GM12878 (cell line): ENCODE results near the gene TYW5. TPM values are rescaled to one million over a fixed set of nuclear protein-coding genes. Genes with fewer than 3 reads are reported as not detected.

ENCODE experiments used
- ATAC-seq: fragments of 200-7000 bp; cut with Tn5 transposase; 3 replicates; pipeline ENCODE4 v1.9.1; 2020; ENCODE audit warnings: mild to moderate bottlenecking, moderate library complexity
- BruUV-seq: library from RNA; stranded (reverse); fragments of 400-500 nt; replicated peaks from 2 replicates; lab custom pipeline; 2021; lab: Mats Ljungman, UMichigan
- CTCF ChIA-PET: fragments of 300-600 bp; sonication (Branson Sonifier 250); formaldehyde crosslinking; extraction: SDS; loops from one replicate; lab custom pipeline; 2021; ENCODE audit warnings: inconsistent platforms; lab: Yijun Ruan, JAX
- POLR2A ChIA-PET: fragments of 350-600 bp; formaldehyde crosslinking; extraction: SDS; loops from one replicate; lab custom pipeline; 2021; ENCODE audit warnings: inconsistent platforms; lab: Charles Lee
- RAD21 ChIA-PET: fragments of 300-600 bp; sonication (Branson Sonifier 250); formaldehyde crosslinking; loops from one replicate; lab custom pipeline; 2023; ENCODE audit warnings: antibody characterized with exemption; ENCODE audit not compliant: unreplicated experiment; lab: Charles Lee
- SMC1A ChIA-PET: fragments of 300-600 bp; sonication (Branson Sonifier 250); formaldehyde crosslinking; loops from one replicate; lab custom pipeline; 2023; ENCODE audit not compliant: unreplicated experiment, uncharacterized antibody; lab: Charles Lee
- DNase-seq: peaks from one replicate; pipeline ENCODE4 v3.0.0-alpha.2; 2011; ENCODE audit warnings: low read depth, low spot score
- FAIRE-seq: peaks from 3 replicates; lab custom pipeline; 2011; peaks lifted over from hg19 to GRCh38; lab: Jason Lieb, UNC
- H2AFZ ChIP-seq: 2 replicates; pipeline ENCODE4 v1.6.0; 2011; ENCODE audit warnings: low read depth, low read length, control low read depth; ENCODE audit not compliant: control insufficient read depth
- H3K27ac ChIP-seq: 2 replicates; pipeline ENCODE4 v1.5.1; 2011; ENCODE audit warnings: control low read depth; ENCODE audit not compliant: control insufficient read depth, insufficient read depth
- H3K27me3 ChIP-seq, 2 experiments: replicated peaks in 1 of 2; 2 replicates each; pipeline versions ENCODE4 v1.6.0 to v1.6.1; 2011; ENCODE audit warnings: low read length in 1 of 2; ENCODE audit not compliant: control insufficient read depth in 2 of 2, insufficient read depth in 2 of 2
- H3K36me3 ChIP-seq, 2 experiments: 2 replicates each; pipeline ENCODE4 v1.5.1; 2011; ENCODE audit warnings: low read length in 1 of 2; ENCODE audit not compliant: control insufficient read depth in 2 of 2, insufficient read depth in 2 of 2
- H3K4me1 ChIP-seq: 2 replicates; pipeline ENCODE4 v1.6.1; 2011; ENCODE audit warnings: mild to moderate bottlenecking, low read length, moderate library complexity, mixed read lengths; ENCODE audit not compliant: control insufficient read depth, insufficient read depth
- H3K4me2 ChIP-seq: 2 replicates; pipeline ENCODE4 v1.6.0; 2011; ENCODE audit warnings: control low read depth; ENCODE audit not compliant: control insufficient read depth, insufficient read depth
- H3K4me3 ChIP-seq: fragments of 200-600 bp; sonication (generic); 2 replicates; pipeline ENCODE4 v1.5.1; 2016
- H3K79me2 ChIP-seq: 2 replicates; pipeline ENCODE4 v1.6.0; 2011; ENCODE audit warnings: low read length; ENCODE audit not compliant: control insufficient read depth, insufficient read depth
- H3K9ac ChIP-seq: 2 replicates; pipeline ENCODE4 v1.8.0; 2011; ENCODE audit warnings: low read length, control low read depth, mixed read lengths; ENCODE audit not compliant: control insufficient read depth, insufficient read depth
- H3K9me3 ChIP-seq: replicated peaks from 3 replicates; pipeline ENCODE4 v1.5.1; 2011; ENCODE audit warnings: mild to moderate bottlenecking, low read length; ENCODE audit not compliant: control insufficient read depth, insufficient read depth
- H4K20me1 ChIP-seq: 2 replicates; pipeline ENCODE4 v1.6.0; 2011; ENCODE audit not compliant: control insufficient read depth, insufficient read depth
- CREM ChIP-seq: IDR thresholded peaks from 2 replicates; pipeline ENCODE4 v1.6.1; 2014; ENCODE audit warnings: antibody characterized with exemption, low read depth
- IKZF2 ChIP-seq, 2 experiments: fragments of 450-650 bp; IDR thresholded peaks; 2 replicates each; pipeline ENCODE4 v1.6.1; 2017; ENCODE audit warnings: mild to moderate bottlenecking in 2 of 2, moderate library complexity in 2 of 2
- JUND ChIP-seq: IDR thresholded peaks from 2 replicates; pipeline ENCODE4 v1.6.1; 2012; ENCODE audit warnings: low read depth, mild to moderate bottlenecking, low read length, improper control_type of control experiment, moderate library complexity
- KLF5 ChIP-seq: fragments of 450-650 bp; IDR thresholded peaks from 2 replicates; pipeline ENCODE4 v1.6.1; 2014; ENCODE audit warnings: mild to moderate bottlenecking; ENCODE audit not compliant: partially characterized antibody
- MLLT1 ChIP-seq: fragments of 450-650 bp; IDR thresholded peaks from 2 replicates; pipeline ENCODE4 v1.6.1; 2016; ENCODE audit warnings: mild to moderate bottlenecking
- NFXL1 ChIP-seq: fragments of 450-650 bp; IDR thresholded peaks from 2 replicates; pipeline ENCODE4 v1.6.1; 2017; ENCODE audit warnings: antibody characterized with exemption, mild to moderate bottlenecking, borderline replicate concordance
- POLR2A ChIP-seq: IDR thresholded peaks from 2 replicates; pipeline ENCODE4 v1.6.1; 2011; ENCODE audit warnings: low read depth, mild to moderate bottlenecking, low read length
- POLR2AphosphoS5 ChIP-seq: IDR thresholded peaks from 2 replicates; pipeline ENCODE4 v1.6.1; 2011; ENCODE audit warnings: mild to moderate bottlenecking, low read length, inconsistent platforms
- SIN3A ChIP-seq: IDR thresholded peaks from 2 replicates; pipeline ENCODE4 v1.6.1; 2012; ENCODE audit warnings: low read depth, low read length, improper control_type of control experiment
- SUPT20H ChIP-seq: IDR thresholded peaks from 2 replicates; pipeline ENCODE4 v1.6.1; 2011; ENCODE audit warnings: low read depth, mild to moderate bottlenecking, low read length, moderate library complexity, borderline replicate concordance; ENCODE audit not compliant: control insufficient read depth
- USF2 ChIP-seq: IDR thresholded peaks from 2 replicates; pipeline ENCODE4 v1.6.1; 2011; ENCODE audit warnings: low read depth, low read length, improper control_type of control experiment, borderline replicate concordance
- WGBS: methylation state at CpG from one replicate; pipeline ENCODE4 v1.1.6; 2016; ENCODE audit warnings: low lambda C conversion rate; ENCODE audit not compliant: insufficient replicate concordance, insufficient coverage; ENCODE audit errors: missing lambda C conversion rate; 5-methylcytosine and 5-hydroxymethylcytosine counted together
- in situ Hi-C: fragments of 300-500 bp; cut with MboI; formaldehyde crosslinking; loops from 9 replicates; pipeline ENCODE4 v1.14.3; 2018; ENCODE audit warnings: mixed read lengths
- intact Hi-C: fragments of 100-400 bp; cut with micrococcal nuclease; formaldehyde crosslinking; loops from one replicate; pipeline ENCODE4 v1.14.2; 2022; ENCODE audit not compliant: unreplicated experiment
- polyA plus RNA-seq, 11 experiments: library from polyadenylated mRNA; depleted of rRNA in 4 of 11; unstranded in 6 of 11; stranded (reverse) in 5 of 11; fragments of >200 nt; fragmentation: Nextera tagmentation in 4 of 11; fragmentation: Illumina TruSeq in 1 of 11; extraction: Ambion mirVana in 4 of 11; extraction: Trizol in 1 of 11; gene quantifications; 1 replicate in 1 of 11; 2 replicates in 10 of 11; pipeline versions ENCODE4 v1.2.1 to v1.2.3, GENCODE V29; 2011 to 2016; ENCODE audit warnings: inconsistent platforms in 2 of 11, missing spikeins in 2 of 11, low read depth in 1 of 11
- total RNA-seq, 4 experiments: library from RNA; depleted of rRNA in 3 of 4; stranded (reverse); fragments of >200 nt in 3 of 4; fragmentation: Illumina TruSeq in 1 of 4; extraction: Trizol in 1 of 4; gene quantifications; 2 replicates each; pipeline versions ENCODE4 v1.2.1 to v1.2.3, GENCODE V29; 2013 to 2021
- TF ChIP-seq, protein P1 (sequence below): fragments of 450-650 bp; IDR thresholded peaks from 2 replicates; pipeline ENCODE4 v1.6.1; 2017; ENCODE audit warnings: low read depth, mild to moderate bottlenecking, moderate library complexity

The TYW5 gene
- total and polyA plus RNA-seq, 10 of the 15 experiments (the other 5 are each of a cell fraction or from before 2014, with no cell fraction given), result 4.6 to 11.8 (median 7.4) TPM

DNA sequence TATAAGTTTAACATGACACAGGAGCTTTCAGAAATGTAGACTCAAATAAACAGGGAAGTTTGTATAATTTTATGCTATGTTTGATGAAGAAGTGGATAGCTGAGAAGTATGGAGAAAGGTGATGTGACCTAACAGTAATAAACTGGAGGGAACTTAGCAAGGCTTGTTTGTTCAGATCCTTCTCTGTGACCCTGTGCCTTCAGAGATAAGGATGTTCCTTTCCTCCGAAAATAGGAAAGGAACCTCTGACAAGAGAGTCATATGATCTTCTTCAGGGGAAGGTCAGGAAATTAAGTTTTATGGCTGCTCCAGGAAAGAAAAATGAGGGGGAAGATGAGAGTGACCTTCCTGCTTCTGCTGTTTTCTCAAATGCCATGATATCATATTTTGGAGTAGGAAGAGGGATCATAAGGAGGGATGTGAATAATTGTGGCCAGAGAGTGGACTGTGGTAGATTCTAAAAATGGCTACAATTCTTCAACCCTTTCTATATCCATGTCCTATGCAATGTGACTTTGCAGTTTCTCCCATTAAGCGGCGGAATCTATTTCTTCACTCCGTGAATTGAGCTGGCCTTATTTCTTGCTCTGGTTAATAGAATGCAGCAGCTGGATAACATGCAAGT is 52.7 kb downstream of the TYW5 start (continued):
- TF ChIP-seq IKZF2 (IDR thresholded peaks at IDR 0.05) (no peak), USF2 (no peak)

DNA sequence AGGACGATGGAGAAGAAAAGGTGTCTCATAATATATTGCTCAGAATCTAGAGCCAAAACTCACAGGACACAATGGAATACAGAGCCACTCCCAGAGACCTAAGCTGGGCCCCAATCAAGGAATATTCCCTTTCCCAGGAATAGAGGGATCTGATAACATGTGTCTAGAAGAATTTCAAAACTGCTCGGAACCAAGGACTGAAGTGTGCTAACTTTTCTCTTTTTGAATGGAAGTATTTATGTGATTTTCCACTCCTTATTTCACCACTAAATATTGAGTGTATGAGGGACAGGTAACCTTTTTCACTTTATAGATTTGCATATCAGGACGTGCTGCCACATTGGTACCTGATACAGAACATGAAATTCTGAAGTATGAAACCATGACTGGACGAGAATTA is 53.3 kb downstream of the TYW5 start:
- ChIA-PET CTCF (no interaction called here), RAD21 (no interaction called here), SMC1A (interaction anchor here (1.2 kb wide), 1 partner anchor 38 kb away, joined by 4 read pairs; no protein-coding TSS in a partner anchor), POLR2A (no interaction called here)
- FAIRE-seq, result no peak
- WGBS, result 49% methylated on average over 4 of the region's 4 CpGs
- H3K9me3 ChIP-seq, result no peaks in the 10 kb centered on the region
- no peak overlapping the region for H3K27ac ChIP-seq
- no peak overlapping the region for H2AFZ ChIP-seq
- no peaks in the 10 kb centered on the region for H3K36me3 ChIP-seq
- BruUV-seq, result no TSS peak
- no peak for DNase-seq
- intact Hi-C loops, result no loop called here
- TF ChIP-seq MLLT1 (no peak), NFXL1 (no peak), JUND (no peak), KLF5 (no peak), POLR2A (no peak), CREM (no peak), SIN3A (no peak), SUPT20H (no peak), POLR2AphosphoS5 (no peak)
- TF ChIP-seq, protein P1, sequence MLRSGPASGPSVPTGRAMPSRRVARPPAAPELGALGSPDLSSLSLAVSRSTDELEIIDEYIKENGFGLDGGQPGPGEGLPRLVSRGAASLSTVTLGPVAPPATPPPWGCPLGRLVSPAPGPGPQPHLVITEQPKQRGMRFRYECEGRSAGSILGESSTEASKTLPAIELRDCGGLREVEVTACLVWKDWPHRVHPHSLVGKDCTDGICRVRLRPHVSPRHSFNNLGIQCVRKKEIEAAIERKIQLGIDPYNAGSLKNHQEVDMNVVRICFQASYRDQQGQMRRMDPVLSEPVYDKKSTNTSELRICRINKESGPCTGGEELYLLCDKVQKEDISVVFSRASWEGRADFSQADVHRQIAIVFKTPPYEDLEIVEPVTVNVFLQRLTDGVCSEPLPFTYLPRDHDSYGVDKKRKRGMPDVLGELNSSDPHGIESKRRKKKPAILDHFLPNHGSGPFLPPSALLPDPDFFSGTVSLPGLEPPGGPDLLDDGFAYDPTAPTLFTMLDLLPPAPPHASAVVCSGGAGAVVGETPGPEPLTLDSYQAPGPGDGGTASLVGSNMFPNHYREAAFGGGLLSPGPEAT, result no peak
- no peak overlapping the region for H3K4me3 ChIP-seq
- no peak overlapping the region for H3K9ac ChIP-seq
- H3K79me2 ChIP-seq, result no peaks in the 10 kb centered on the region
- H4K20me1 ChIP-seq, result no peaks in the 10 kb centered on the region
- no peak overlapping the region for H3K4me2 ChIP-seq
- no peak for ATAC-seq
- in situ Hi-C loops, result no loop called here
- no peaks in the 10 kb centered on the region for H3K4me1 ChIP-seq
- H3K27me3 ChIP-seq, result no peaks in the 10 kb centered on the region
